Osteoblast (primary cell): ENCODE measurements around the gene PLK5. TPM values are rescaled to one million over a fixed set of nuclear protein-coding genes. Genes with fewer than 3 reads are reported as not detected.

Experiments used
- DNase-seq: peaks from one replicate; pipeline ENCODE4 v3.0.0; 2011; ENCODE audit warnings: low spot score, mixed read lengths; ENCODE audit not compliant: insufficient read length; ENCODE audit errors: missing footprints
- H2AFZ ChIP-seq: 2 replicates; pipeline ENCODE4 v1.6.0; 2011; ENCODE audit warnings: mild to moderate bottlenecking, low read length
- H3K27ac ChIP-seq: 2 replicates; pipeline ENCODE4 v1.5.1; 2011; ENCODE audit warnings: mild to moderate bottlenecking, low read depth, low read length, moderate library complexity
- H3K27me3 ChIP-seq: 2 replicates; pipeline ENCODE4 v1.6.0; 2012; ENCODE audit warnings: mild to moderate bottlenecking, control low read depth, inconsistent platforms, low read length, moderate library complexity; ENCODE audit not compliant: insufficient read depth
- H3K36me3 ChIP-seq: 2 replicates; pipeline ENCODE4 v1.5.1; 2011; ENCODE audit warnings: mild to moderate bottlenecking, low read length, control low read depth, moderate library complexity; ENCODE audit not compliant: insufficient read depth
- H3K4me1 ChIP-seq: 2 replicates; pipeline ENCODE4 v1.5.1; 2011; ENCODE audit warnings: mild to moderate bottlenecking, low read length, control low read depth, moderate library complexity; ENCODE audit not compliant: insufficient read depth
- H3K4me2 ChIP-seq: 2 replicates; pipeline ENCODE4 v1.6.0; 2011; ENCODE audit warnings: mild to moderate bottlenecking, low read length; ENCODE audit not compliant: insufficient read depth
- H3K4me3 ChIP-seq: fragments of 200-600 bp; sonication (generic); 3 replicates; pipeline ENCODE4 v1.5.1; 2012; ENCODE audit warnings: mild to moderate bottlenecking, low read length, inconsistent platforms; ENCODE audit not compliant: insufficient read depth
- H3K79me2 ChIP-seq: 2 replicates; pipeline ENCODE4 v1.6.0; 2012; ENCODE audit warnings: mild to moderate bottlenecking, low read length, control low read depth, inconsistent platforms; ENCODE audit not compliant: insufficient read depth
- H3K9me3 ChIP-seq: 2 replicates; pipeline ENCODE4 v1.5.1; 2011; ENCODE audit warnings: low read depth, low read length, control low read depth
- H4K20me1 ChIP-seq: 2 replicates; pipeline ENCODE4 v1.6.0; 2012; ENCODE audit warnings: mild to moderate bottlenecking, low read length, control low read depth; ENCODE audit not compliant: insufficient read depth
- total RNA-seq: library from RNA; depleted of rRNA; stranded (reverse); fragments of >200 nt; gene quantifications from 2 replicates; pipeline ENCODE4 v1.2.3, GENCODE V29; 2012
- TF ChIP-seq, protein P1 (sequence below): IDR thresholded peaks from 2 replicates; pipeline ENCODE4 v1.5.1; 2011; ENCODE audit warnings: mild to moderate bottlenecking, low read depth, low read length, moderate library complexity; ENCODE audit errors: extremely low read depth

The PLK5 gene
- total RNA-seq, 1 donor: under 0.01 TPM

GRCh38 chr19:1482361-1483130 is 41.3 kb upstream of the PLK5 start:
- DNase-seq: peak; percentile 94
- Histone ChIP-seq H3K79me2 (peaks cover 12% of the 10 kb centered on the region), H2AFZ (no peak overlapping the region), H3K27me3 (no peaks in the 10 kb centered on the region), H3K4me1 (peaks cover 8% of the 10 kb centered on the region), H4K20me1 (peaks cover under 1% of the 10 kb centered on the region), H3K4me2 (no peak overlapping the region), H3K9me3 (no peaks in the 10 kb centered on the region), H3K4me3 (no peak overlapping the region), H3K27ac (no peak overlapping the region), H3K36me3 (no peaks in the 10 kb centered on the region)
- TF ChIP-seq, protein P1, sequence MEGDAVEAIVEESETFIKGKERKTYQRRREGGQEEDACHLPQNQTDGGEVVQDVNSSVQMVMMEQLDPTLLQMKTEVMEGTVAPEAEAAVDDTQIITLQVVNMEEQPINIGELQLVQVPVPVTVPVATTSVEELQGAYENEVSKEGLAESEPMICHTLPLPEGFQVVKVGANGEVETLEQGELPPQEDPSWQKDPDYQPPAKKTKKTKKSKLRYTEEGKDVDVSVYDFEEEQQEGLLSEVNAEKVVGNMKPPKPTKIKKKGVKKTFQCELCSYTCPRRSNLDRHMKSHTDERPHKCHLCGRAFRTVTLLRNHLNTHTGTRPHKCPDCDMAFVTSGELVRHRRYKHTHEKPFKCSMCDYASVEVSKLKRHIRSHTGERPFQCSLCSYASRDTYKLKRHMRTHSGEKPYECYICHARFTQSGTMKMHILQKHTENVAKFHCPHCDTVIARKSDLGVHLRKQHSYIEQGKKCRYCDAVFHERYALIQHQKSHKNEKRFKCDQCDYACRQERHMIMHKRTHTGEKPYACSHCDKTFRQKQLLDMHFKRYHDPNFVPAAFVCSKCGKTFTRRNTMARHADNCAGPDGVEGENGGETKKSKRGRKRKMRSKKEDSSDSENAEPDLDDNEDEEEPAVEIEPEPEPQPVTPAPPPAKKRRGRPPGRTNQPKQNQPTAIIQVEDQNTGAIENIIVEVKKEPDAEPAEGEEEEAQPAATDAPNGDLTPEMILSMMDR: no peak

DNA sequence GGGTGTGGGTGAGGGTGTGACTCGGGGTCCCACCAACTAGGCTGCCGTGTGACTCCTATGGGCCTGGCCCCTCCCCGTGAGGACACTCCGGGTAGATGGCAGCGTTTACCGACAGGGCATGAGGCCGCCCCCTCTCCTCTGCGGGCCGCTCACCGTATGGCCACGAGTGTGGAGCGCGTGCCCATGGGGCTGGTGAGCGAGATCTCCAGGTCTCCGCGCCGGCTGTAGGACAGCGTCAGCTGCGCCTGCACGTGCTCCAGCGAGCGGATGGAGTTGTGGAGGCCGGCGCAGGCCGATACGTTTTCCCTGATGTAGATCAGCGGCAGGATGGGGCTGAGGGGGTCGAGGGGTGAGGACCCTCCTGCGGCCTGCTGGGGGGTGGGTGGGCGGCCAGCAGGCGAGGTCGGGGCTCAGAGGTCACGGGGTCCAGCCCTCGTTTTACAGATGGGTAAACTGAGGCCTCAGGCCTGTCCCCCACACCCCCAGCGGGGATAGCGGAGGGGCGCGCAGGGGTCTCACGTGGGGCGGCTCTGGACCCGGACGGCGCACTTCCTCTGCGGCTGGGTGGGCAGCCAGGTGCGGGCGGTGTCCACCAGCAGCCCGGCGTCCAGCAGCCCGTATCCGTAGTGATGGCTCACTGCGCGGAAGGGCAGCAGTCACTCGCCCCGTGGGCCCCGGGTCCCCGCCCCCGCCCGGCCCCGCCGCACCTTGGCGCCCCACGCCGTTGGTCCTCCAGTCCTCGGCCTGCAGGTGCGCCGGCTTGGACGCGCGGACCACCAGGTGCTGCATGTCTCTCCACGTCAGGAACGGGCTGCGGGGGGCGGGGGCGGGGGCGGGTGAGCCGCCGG is 40.5 kb upstream of the PLK5 start:
- H3K4me2 ChIP-seq: no peak overlapping the region
- H3K4me1 ChIP-seq: peaks cover 4% of the 10 kb centered on the region
- H3K79me2 ChIP-seq: peaks cover 6% of the 10 kb centered on the region
- H4K20me1 ChIP-seq: no peaks in the 10 kb centered on the region
- no peaks in the 10 kb centered on the region for H3K36me3 ChIP-seq
- TF ChIP-seq, protein P1: no peak
- no peaks in the 10 kb centered on the region for H3K27me3 ChIP-seq
- DNase-seq: peak; percentile 73
- H3K27ac ChIP-seq: no peak overlapping the region
- H2AFZ ChIP-seq: no peak overlapping the region
- no peaks in the 10 kb centered on the region for H3K9me3 ChIP-seq
- no peak overlapping the region for H3K4me3 ChIP-seq

DNA sequence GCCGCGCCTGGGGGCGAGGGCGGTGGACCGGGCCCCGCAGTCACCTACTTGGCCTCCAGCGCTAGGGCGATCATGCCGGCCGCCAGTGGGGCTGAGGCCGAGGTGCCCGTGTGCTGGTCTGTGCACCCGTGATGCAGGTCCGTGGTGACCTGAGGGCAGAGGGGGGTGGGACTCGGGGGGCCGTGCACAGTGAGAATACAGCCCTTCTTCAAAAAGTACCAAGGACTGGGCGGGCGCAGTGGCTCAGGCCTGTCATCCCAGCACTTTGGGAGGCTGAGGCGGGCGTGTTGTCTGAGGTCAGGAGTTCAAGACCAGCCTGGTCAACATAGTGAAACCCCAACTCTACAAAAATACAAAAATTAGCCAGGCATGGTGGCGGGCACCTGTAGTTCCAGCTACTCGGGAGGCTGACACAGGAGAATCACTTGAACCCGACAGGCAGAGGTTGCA is 39.9 kb upstream of the PLK5 start:
- no peaks in the 10 kb centered on the region for H3K27me3 ChIP-seq

More for the DNA sequence above, 39.9 kb upstream of the PLK5 start:
- Histone ChIP-seq H3K4me3 (no peak overlapping the region), H3K4me2 (no peak overlapping the region), H3K27ac (no peak overlapping the region), H2AFZ (no peak overlapping the region), H3K36me3 (no peaks in the 10 kb centered on the region), H3K4me1 (peaks cover 4% of the 10 kb centered on the region), H4K20me1 (no peaks in the 10 kb centered on the region), H3K9me3 (no peaks in the 10 kb centered on the region), H3K79me2 (no peaks in the 10 kb centered on the region)
- DNase-seq: no peak
- TF ChIP-seq, protein P1: no peak
